K562 (cell line): ENCODE data around the gene KIFAP3.

ENCODE experiments used
- FOXK1 ChIP-seq: sonication (generic); formaldehyde crosslinking; IDR thresholded peaks from 2 replicates; pipeline ENCODE4 v1.8.0; 2022; ENCODE audit warnings: missing genetic modification reagents, mild to moderate bottlenecking, borderline replicate concordance
- GABPA ChIP-seq: fragments of 200-800 bp; sonication (Bioruptor generic); conservative IDR thresholded peaks from 2 replicates; pipeline ENCODE4 v1.6.1; 2016; ENCODE audit warnings: low read depth, missing genetic modification characterization, missing compliant biosample characterization
- MED1 ChIP-seq: sonication (generic); formaldehyde crosslinking; IDR thresholded peaks from 2 replicates; pipeline ENCODE4 v1.8.1; 2023; ENCODE audit warnings: missing genetic modification reagents, borderline replicate concordance
- MTF1 ChIP-seq: fragments of 250-450 bp; sonication (Bioruptor Pico); IDR thresholded peaks from 2 replicates; pipeline ENCODE4 v1.9.0; 2021; ENCODE audit warnings: moderate library complexity, mild to moderate bottlenecking, inconsistent platforms, borderline replicate concordance
- RCOR1 ChIP-seq, 2 experiments: IDR thresholded peaks; 2 replicates each; pipeline ENCODE4 v1.6.1; 2012; ENCODE audit warnings: low read depth in 2 of 2, low read length in 2 of 2, borderline replicate concordance in 1 of 2, improper control_type of control experiment in 1 of 2
- TEAD2 ChIP-seq: fragments of 450-650 bp; IDR thresholded peaks from 2 replicates; pipeline ENCODE4 v1.6.1; 2016; ENCODE audit warnings: missing genetic modification characterization, control low read depth, missing compliant biosample characterization
- THRAP3 ChIP-seq: fragments of 450-650 bp; IDR thresholded peaks from 2 replicates; pipeline ENCODE4 v1.6.1; 2016; ENCODE audit warnings: mild to moderate bottlenecking, inconsistent platforms, borderline replicate concordance
- ZNF217 ChIP-seq: sonication (generic); formaldehyde crosslinking; IDR thresholded peaks from 2 replicates; pipeline ENCODE4 v1.8.0; 2022; ENCODE audit warnings: mild to moderate bottlenecking, missing genetic modification reagents
- ZNF507 ChIP-seq: conservative IDR thresholded peaks from 2 replicates; pipeline ENCODE4 v1.6.1; 2017; ENCODE audit warnings: missing genetic modification characterization, missing compliant biosample characterization
- TF ChIP-seq, protein P1 (sequence below): IDR thresholded peaks from 3 replicates; pipeline ENCODE4 v1.6.1; 2011; ENCODE audit warnings: borderline replicate concordance, mild to moderate bottlenecking, moderate library complexity; ENCODE audit not compliant: insufficient read length; ENCODE audit errors: extremely low read depth
- TF ChIP-seq, protein P2 (sequence below): sonication (generic); formaldehyde crosslinking; IDR thresholded peaks from 2 replicates; pipeline ENCODE4 v1.8.1; 2023; ENCODE audit warnings: mild to moderate bottlenecking, missing genetic modification reagents

DNA sequence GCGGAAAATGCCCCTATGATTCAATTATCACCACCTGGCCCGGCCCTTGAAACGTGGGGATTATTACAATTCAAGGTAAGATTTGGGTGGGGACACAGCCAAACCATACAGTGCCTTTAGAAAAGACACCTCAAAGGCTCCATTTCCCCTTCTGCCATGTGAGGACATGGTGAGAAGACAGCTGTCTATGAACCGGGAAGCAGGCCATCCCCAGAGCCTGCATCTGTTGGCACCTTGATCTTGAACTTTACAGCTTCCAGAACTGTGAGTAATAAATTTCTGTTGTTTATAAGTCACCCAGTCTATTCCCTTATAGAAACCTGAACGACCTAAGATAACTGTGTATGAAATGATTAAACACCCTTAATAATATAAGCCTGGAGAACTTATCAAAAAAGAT, 61.6 kb downstream of the KIFAP3 start:
- no peak for TF ChIP-seq MTF1 (CRISPR knock-in tag)
- no peak for TF ChIP-seq THRAP3
- no peak for TF ChIP-seq GABPA
- TF ChIP-seq, protein P1, sequence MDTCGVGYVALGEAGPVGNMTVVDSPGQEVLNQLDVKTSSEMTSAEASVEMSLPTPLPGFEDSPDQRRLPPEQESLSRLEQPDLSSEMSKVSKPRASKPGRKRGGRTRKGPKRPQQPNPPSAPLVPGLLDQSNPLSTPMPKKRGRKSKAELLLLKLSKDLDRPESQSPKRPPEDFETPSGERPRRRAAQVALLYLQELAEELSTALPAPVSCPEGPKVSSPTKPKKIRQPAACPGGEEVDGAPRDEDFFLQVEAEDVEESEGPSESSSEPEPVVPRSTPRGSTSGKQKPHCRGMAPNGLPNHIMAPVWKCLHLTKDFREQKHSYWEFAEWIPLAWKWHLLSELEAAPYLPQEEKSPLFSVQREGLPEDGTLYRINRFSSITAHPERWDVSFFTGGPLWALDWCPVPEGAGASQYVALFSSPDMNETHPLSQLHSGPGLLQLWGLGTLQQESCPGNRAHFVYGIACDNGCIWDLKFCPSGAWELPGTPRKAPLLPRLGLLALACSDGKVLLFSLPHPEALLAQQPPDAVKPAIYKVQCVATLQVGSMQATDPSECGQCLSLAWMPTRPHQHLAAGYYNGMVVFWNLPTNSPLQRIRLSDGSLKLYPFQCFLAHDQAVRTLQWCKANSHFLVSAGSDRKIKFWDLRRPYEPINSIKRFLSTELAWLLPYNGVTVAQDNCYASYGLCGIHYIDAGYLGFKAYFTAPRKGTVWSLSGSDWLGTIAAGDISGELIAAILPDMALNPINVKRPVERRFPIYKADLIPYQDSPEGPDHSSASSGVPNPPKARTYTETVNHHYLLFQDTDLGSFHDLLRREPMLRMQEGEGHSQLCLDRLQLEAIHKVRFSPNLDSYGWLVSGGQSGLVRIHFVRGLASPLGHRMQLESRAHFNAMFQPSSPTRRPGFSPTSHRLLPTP = no peak
- no peak for TF ChIP-seq RCOR1 (IDR thresholded peaks at IDR 0.05; ENCODE audit: borderline replicate concordance in 1 of 2, low read depth in 2 of 2, low read length in 2 of 2)
- TF ChIP-seq ZNF217 (CRISPR knock-in tag) = no peak
- TF ChIP-seq ZNF507 (tag) = no peak
- TF ChIP-seq, protein P2, sequence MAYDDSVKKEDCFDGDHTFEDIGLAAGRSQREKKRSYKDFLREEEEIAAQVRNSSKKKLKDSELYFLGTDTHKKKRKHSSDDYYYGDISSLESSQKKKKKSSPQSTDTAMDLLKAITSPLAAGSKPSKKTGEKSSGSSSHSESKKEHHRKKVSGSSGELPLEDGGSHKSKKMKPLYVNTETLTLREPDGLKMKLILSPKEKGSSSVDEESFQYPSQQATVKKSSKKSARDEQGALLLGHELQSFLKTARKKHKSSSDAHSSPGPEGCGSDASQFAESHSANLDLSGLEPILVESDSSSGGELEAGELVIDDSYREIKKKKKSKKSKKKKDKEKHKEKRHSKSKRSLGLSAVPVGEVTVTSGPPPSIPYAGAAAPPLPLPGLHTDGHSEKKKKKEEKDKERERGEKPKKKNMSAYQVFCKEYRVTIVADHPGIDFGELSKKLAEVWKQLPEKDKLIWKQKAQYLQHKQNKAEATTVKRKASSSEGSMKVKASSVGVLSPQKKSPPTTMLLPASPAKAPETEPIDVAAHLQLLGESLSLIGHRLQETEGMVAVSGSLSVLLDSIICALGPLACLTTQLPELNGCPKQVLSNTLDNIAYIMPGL = no peak
- TF ChIP-seq MED1 (CRISPR knock-in tag) = no peak
- TF ChIP-seq TEAD2 (tag) = no peak
- TF ChIP-seq FOXK1 = no peak
